ENCODE data around the gene LY6G6D.
A peak's percentile ranks its signal among the peaks of the same experiment; 100 is the strongest.

- TF ChIP-seq CTCF (IDR thresholded peaks at IDR 0.05) (peak in 2 of 5 experiments; percentile 42 to 85), POLR2A (IDR thresholded peaks at IDR 0.05) (peak; percentile 18 to 32), EP300 (IDR thresholded peaks at IDR 0.05) (peak; percentile 69 to 84)
Measured at GRCh38 chr6:31729515-31729978, 14.4 kb downstream of the LY6G6D start.

Measured in tibial nerve (tissue), 4 donors.